NCI-H1436 treated with DMSO at 0.1 percent for 48 hours (cell line): ENCODE results near the gene DACT3.

ENCODE experiments used
- DNase-seq: peaks from one replicate; lab custom pipeline; 2025; lab: John Stamatoyannopoulos, UW

Gene DACT3, protein sequence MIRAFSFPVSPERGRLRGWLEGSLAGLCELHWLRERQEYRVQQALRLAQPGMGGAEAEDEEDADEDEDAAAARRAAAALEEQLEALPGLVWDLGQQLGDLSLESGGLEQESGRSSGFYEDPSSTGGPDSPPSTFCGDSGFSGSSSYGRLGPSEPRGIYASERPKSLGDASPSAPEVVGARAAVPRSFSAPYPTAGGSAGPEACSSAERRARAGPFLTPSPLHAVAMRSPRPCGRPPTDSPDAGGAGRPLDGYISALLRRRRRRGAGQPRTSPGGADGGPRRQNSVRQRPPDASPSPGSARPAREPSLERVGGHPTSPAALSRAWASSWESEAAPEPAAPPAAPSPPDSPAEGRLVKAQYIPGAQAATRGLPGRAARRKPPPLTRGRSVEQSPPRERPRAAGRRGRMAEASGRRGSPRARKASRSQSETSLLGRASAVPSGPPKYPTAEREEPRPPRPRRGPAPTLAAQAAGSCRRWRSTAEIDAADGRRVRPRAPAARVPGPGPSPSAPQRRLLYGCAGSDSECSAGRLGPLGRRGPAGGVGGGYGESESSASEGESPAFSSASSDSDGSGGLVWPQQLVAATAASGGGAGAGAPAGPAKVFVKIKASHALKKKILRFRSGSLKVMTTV

DNA sequence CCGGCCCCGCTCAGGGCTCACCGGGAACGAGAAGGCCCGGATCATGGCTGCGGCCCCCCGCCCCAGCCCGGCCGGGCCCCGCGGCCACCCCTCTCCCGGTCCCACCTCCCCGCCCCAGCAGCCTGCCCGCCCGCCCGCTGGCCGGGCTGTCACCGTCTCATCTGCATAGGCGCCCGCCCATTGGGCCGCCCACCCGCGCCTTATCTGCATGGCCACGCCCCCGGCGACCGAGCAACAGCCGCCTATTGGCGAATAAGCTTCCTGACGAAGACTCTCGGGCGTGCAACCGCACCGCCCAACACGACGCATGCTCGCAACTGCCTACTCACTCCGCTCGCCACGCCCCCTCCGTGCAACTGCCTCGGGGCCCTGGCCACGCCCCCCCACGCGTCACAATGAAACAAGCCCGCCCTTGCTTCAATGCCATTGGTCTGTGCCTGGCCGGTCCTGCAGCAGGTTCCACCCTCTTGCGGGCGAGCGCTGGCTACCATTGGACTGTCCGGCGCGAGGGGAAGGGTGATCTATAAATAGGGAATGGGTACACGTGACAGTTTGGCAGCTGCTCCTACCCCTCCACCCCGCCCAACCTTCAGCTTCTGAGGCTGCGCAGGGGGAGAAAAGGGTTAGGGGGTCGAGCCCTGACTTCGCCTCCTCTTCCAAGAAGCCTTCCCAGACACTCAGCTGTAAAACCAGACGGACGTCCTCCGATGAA lies at the start of gene DACT3:
DACT3 (minus strand) TSS at position 163 of the 712 bp plus-strand sequence; CDS start at position 45, 118 bp downstream.
- DNase-seq: peak; percentile 99

DNA sequence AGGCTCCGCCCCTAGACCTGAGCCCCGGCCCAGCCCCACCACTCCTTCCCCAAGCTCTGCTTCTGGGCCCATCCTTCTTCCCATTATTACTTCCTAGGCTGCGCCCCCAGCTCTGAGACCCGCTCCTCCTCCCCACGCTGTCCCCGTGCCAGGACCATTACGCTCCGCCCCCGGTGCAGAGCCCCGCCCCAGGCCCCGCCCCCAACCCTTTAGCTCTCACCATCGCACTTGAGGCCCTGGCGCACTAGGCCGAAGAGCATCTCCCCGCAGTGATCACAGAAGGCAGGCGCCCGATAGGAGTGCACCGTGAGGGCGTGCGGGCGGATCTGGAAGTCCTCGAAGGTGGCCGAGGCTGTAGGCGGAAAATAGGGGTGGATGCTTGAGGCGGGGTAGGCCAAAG lies 49.7 kb upstream of the DACT3 start:
- DNase-seq: no peak

DNA sequence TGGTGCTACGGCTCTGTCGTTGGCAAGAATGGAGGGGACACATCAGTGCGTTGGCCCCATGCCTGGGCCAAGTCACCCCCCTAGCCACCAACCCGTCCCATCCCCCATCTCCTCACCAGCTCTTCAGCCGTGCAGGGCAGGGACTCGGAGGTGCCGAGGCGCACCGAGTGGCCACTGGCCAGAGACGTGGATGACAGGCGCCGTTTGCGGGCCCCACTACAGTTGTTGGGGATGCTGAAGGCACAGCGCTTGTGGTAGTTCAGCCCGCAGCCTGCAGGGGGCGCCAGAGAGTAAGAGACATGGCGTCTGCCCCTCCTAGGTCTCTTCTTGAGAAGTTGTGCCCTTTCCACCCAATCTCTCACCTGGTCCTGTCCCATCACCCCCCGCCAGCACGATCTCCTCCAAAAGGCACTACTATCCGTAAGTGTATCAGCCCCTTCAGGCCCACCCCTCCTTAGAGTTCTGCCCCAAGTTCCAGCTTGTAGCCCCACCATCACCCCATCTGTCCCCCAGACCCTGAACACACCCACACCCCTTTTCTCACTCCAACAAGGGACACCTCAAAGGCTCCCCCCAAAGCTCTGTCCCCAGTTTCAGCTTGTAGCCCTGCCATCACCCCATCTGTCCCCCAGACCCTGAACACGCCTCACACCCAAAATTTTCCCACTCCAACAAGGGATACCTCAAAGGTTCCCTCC lies 43.5 kb upstream of the DACT3 start:
- no peak for DNase-seq

DNA sequence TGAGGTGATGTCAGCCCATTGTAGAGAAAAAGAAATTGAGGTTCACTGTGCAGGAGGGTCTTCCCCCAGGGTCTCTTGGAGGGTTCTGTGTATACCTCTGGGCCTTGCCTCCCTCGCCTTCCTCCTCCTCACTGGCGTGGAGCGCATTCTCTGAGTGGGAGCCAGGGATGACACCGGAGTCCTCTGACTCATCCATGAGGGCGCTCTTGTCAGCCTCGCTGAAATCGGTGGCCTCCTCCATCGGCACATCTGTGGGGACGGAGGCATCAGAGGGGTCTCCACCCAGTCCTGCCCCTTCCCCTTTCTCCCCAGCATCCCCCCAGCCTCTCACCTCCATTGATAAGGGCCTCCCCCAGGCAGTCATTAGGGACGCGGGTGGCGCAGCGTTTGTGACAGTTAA lies 39.7 kb upstream of the DACT3 start:
- no peak for DNase-seq

DNA sequence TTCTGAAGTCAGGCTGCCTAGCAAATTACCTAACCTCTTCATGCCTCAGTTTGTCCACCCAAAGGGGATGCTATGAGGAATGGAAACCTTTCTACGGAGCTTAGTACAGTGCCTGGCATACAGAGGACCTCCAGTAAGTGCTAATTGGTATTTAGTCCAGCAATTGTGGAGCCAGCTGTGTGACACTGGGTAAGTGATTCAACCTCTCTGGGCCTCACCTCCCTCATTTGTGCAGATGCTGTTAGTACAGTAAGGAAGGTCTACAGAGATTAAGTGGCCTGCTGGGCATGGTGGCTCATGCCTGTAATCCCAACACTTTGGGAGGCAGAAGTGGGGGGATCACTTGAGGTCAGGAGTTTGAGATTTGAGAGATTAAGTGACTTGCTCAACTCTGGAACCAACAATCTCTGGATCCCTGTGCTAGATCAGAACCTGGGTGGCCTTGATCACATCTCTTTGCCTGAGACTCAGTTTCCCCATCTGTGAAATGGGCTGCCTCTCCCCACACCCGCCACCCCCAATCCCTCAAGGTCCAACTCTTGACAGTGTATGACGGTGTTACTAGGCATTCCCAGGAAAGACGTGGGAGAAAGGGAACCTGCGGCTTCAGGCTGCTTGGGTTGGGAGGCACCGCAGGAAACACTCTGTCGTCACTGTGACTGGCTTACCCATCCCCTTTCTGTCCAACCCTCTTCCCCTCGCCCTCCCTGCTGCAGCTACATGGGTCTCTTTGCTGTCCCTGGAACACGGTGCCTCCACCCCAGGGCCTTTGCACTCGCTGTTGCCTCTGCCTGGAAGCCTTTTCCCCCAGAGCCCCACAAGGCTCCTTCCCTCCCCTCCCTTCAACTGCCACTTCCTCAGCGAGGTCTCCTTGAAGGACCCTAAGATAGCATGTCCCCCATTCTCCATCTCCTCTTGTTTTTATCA lies 37.7 kb upstream of the DACT3 start:
- no peak for DNase-seq

DNA sequence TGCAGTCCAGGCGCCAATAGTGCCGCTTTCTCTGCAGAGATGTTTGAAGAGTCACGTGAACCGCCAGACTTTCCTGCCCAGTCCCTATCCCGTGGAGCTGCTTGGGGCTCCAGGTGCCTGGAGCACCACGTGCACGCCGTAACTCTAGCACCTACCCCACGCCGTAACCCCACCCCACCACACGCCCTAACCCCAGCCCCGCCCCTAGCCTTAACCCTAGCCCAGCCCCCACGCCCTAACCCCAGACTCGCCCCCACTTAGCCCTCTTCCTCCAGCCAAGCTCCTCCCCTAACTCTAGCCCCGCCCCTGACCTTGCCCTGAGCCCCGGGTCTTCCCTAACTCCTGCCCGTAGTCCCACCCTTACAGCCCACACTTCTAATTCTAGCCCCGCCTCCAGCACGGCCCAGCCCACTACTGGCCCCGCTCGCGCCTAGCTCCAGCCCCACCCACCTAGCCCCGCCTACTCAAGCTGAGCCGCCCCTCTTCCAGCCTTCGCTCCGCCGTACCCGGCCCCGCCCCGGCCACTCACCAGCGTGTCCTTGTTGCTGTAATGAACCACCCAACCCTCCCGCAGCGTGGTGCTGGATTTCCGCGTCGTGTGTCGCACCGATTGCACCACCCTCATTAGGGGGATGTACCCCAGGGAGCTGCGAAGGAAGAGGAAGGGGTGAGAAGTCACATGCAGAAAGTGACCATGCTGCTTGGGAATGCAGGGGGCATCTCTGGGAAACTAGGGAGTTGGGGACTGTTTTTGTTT lies 36.4 kb upstream of the DACT3 start:
- no peak for DNase-seq

DNA sequence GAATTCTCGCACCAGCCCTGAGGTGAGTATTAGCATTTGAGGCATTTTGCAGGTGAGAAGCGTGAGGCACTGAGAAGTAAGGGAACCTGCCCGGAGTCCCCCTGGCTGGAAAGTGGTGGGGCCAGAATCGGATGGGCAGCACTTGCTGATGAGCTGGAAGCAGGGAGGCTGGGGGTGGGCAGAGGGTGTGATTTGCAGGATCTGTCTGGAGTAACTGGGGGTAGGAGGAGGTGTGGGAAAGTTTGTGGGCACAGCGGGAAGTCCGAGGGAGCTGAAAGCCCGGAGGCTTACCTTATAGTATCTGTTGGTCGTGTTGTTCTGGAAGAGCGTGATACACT lies 35.9 kb upstream of the DACT3 start:
- DNase-seq: no peak

DNA sequence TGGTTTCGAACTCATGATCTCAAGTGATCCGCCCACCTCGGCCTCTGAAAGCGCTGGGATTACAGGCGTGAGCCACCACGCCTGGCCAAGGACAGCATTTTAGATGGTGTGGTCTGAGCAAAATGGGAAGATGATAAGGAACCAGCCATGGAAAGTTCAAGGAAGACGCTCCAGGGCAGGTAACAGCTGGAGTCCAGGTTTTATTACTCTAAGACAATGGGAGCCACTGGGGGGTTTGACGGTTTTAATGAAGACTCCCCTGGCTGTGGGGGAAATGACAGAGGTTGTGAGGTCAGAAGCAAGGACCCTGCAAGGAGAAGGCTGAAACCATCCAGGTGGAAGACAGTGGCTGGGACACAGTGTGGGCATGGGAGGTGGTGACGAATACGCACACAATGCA lies 35.1 kb upstream of the DACT3 start:
- no peak for DNase-seq

DNA sequence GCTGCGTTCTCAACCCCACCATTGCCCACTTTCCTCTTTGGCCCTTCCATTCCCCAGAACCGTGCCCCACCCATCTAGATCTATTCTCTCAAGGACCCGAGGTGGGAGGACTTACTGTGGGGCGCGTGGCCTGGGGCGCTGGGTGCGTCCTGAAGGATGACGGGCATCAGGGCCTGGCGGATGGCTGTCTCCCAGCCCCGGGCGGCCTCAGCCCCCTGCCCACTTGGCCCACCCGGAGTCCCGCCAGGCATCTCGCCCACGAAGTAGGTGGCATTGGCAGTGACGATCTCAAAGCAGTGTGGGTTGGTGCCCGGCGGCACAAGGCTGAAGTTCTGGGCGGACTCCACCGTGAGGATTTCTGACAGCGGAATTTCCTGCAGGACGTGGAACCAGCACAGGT lies 32.8 kb upstream of the DACT3 start:
- no peak for DNase-seq

DNA sequence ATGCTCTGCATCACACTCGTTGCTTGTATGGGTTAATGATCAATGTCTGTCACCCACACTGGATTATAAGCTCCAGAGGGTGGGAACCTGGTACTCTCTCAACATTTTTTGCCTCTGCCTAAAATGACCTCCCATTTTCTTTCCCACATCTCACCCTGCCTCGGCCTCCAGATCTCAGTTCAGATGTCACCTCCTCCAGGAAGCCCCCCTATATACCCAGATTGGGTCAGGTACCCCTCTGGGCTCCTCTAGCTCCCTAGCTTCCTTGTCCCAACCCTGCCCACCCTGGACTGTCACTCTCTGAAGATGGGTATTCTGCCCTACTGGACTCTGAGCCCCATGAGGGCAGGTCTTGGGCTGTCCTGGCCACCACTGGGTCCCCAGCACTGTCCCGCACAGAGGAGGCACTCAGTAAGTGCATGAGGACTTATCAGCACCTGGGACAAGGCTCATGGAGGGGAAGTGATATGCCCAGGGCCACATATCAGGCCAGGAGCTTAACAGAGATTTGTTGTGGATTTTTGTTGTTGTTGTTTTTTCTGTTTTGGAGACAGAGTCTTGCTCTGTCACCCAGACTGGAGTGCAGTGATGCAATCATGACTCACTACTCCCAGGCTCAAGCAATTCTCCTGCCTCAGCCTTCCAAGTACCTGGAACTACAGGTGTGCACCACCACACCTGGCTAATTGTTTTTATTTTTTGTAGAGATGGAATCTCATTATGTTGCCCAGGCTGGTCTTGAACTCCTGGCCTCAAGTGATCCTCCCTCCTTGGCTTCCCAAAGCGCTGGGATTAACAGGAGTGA lies 32.1 kb upstream of the DACT3 start:
- DNase-seq: no peak

DNA sequence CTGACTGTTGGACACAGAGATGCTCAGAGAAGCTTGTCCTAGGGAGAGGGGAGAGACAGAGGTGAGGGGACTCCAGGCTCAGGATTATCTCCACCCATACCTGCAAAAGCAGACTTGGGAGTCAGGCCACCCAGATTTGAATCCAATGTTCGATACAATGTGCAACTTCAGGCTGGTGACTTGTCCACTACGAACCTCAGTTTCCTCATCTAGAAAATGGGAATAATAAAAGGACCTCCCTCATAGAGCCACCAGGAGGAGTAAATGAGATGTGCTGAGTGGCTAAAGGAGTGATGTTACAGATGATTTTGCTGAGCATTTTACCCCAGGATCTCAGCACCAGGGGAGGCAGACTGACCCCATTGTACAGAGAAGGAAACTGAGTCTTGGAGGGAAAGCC lies 31.0 kb upstream of the DACT3 start:
- no peak for DNase-seq

DNA sequence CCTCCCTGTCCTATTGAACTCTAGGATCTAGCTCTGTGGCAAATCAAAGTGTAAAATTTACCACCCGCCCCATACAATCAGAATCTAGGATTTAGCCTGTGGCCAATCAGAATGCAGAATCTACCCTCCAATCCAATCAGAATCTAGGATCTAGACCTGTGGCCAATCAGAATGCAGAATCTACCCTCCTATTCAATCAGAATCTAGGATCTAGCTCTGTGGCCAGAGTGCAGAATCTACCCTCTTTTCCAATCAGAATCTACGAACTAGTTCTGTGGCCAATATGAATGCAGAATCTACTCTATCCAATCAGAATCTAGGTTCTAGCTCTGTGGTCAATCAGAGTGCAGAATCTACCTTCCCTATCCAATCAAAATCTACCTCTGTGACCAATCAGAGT lies 30.1 kb upstream of the DACT3 start:
- DNase-seq: no peak

DNA sequence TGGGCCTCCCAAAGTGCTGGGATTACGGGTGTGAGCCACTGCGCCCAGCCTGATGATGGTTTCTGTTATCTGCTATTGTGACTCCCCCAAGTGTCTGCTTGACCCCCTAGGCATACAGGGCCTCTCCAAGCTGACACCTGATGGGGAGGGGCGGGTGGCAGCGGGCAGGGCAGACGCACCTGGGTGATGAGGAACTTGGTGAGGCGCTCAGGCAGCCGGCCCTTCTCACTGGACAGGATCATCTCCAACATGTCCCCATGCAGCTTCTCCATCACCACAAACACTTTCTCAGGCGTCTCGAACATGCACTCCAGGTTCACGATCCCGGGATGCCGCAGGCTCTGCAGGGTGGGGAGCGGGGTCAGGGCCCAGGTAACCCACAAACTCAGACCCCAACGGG lies 28.4 kb upstream of the DACT3 start:
- DNase-seq: no peak

DNA sequence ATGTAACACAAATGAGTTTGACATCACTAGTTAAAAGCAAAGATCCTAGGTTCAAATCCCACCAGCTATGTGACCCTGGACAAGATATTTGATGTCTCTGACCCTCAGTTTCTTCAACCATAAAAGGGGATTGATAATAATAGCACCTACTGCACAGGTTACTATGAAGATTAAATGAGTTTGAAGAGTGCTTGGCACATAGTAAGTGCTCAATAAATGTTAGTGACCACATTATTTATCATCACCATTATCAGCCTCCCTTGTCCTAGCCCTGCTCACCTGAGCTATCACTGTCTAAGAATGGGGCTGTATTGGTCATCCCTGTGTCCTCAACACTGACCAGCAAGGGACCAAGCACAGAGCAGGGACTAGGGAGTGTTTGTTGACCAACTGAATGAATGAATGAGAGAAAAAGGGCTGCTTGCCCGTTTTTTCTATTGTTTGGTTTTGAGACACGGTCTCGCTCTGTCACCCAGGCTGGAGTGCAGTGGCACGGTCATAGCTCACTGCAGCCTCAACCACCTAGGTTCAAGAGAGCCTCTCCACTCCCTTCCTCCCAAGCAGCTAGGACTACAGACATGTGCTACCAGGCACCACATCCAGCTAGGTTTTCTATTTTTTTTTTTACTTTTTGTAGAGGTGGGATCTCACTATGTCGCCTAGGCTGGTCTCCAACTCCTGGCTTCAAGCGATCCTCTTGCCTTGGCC lies 26.6 kb upstream of the DACT3 start:
- DNase-seq: no peak

DNA sequence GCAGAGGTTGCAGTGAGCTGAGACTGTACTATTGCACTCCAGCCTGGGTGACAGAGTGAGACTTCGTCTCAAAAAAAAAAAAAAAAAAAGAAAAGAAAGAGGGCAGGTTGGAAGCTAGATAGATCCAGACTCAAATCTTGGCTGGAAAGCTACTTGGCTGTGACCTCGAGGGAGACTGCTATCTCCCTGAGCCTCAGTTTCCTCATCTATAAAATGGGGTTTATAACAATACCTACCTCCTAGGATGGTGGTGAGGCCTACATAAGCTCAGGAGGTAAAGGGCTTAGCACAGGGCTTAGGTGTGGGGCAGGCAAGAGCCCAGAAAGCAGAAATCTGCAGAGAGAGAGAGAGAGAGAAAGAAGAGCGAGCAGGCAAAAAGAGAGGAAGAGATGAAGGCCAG lies 24.2 kb upstream of the DACT3 start:
- DNase-seq: no peak

DNA sequence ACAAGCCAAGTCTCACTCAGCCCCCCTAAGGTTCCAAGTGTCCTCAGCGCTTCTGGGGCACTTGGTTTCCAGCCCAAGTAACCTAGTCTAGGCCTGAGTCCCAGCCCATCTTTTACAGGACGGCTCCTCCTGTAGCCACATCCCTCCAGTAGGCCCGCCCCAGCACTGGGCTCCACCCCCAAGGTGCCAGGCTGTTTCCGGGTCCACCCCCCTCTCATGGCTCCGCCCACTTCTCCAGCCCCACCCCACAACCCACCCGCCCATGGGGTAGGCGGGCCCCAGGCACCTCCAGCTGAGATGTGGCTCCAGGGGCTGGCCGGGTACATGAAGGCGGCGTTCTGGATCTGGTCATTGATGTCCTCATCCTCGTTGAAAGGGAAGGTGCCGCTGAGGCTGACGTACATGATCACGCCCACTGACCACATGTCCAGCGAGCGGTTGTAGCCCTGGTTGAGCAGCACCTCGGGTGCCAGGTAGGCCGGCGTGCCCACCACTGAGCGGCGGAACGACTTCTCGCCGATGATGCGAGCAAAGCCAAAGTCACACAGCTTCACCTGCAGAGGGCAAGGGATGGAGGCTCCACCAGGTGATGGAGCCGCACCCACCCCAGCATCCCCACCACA lies 17.2 kb upstream of the DACT3 start:
- DNase-seq: no peak

DNA sequence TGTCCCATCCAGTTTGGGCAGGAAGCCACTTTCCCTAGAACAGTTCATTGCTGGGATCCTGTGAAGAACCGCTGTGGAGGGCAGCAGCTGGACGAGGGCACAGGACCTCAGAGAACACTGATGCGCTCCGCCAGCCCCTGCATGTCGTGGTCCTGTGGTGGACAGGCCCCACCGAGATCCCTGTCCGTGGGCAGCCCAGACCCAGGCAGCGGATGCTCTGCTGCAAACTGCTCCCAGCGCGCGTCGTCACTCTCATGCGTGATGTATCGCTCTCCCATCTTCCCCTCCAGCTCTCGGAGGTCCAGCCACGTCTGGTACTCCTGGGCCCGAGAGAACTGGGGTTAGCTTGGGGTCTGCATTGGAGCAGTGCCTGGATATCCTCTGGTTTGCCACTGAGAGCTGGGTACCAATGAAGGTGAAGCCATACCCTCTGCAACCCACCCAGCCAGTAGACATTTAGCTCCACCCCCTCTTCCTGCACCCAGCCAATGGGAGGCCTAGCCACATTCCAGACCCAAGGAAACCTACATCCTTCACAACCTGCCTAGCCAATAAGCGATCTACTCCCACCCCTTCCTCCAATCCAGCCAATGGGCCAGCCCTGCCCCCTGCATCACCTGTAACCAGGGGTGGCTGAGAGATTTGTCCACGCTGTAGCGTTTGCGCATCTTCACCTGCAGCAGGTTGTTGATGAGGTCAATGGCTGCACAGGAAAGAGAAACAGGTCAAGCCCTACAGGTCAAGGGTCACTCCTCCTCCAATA lies 13.6 kb upstream of the DACT3 start:
- no peak for DNase-seq

DNA sequence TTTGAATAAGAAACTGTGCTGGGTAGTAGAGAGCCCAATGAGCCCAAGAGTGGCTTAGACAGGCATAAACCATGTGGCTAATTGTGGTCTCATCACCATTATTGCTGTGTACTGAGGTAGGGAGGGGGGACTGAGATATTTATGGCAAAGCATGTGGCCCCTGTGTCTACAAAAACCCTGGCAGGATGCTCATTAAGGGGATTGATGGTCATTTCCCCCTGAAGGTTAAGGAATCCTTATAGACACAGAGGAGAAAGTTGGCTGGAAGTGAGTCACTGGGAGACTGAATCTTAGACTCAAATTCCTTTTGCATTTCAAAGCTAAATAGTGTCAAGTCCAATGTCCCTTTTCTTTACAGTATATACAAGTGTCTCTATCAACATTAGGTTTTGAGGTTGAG lies 9.8 kb upstream of the DACT3 start:
- DNase-seq: no peak
